K562 (cell line): ENCODE results near the gene ITPR1. TPM values are rescaled to one million over a fixed set of nuclear protein-coding genes. Genes with fewer than 3 reads are reported as not detected.

Experiments used
- ADNP ChIP-seq: fragments of 200-800 bp; sonication (Bioruptor generic); IDR thresholded peaks from 2 replicates; pipeline ENCODE4 v1.6.1; 2016; ENCODE audit warnings: missing genetic modification characterization, missing compliant biosample characterization
- ARNT ChIP-seq, 2 experiments: fragments of 450-650 bp; IDR thresholded peaks; 2 replicates each; pipeline ENCODE4 v1.6.1; 2016; ENCODE audit warnings: mild to moderate bottlenecking in 1 of 2
- ASH1L ChIP-seq: fragments of 450-650 bp; IDR thresholded peaks from 2 replicates; pipeline ENCODE4 v1.6.1; 2018; ENCODE audit warnings: borderline replicate concordance, mild to moderate bottlenecking, low read depth; ENCODE audit not compliant: partially characterized antibody
- ETV1 ChIP-seq: fragments of 450-650 bp; conservative IDR thresholded peaks from 2 replicates; pipeline ENCODE4 v1.6.1; 2016; ENCODE audit warnings: missing genetic modification characterization, control low read depth, low read depth, missing compliant biosample characterization
- HDGF ChIP-seq: fragments of 450-650 bp; IDR thresholded peaks from 2 replicates; pipeline ENCODE4 v1.6.1; 2016
- HSF4 ChIP-seq: fragments of 250-450 bp; sonication (Bioruptor Pico); IDR thresholded peaks from 2 replicates; pipeline ENCODE4 v2.1.2; 2022; ENCODE audit warnings: mild to moderate bottlenecking, moderate library complexity, borderline replicate concordance
- KLF6 ChIP-seq: fragments of 250-450 bp; sonication (Bioruptor Pico); IDR thresholded peaks from 2 replicates; pipeline ENCODE4 v1.4.0; 2020; ENCODE audit warnings: mild to moderate bottlenecking, moderate library complexity, borderline replicate concordance
- MBD1 ChIP-seq: fragments of 250-450 bp; sonication (Bioruptor Pico); IDR thresholded peaks from 2 replicates; pipeline ENCODE4 v1.8.0; 2022; ENCODE audit warnings: inconsistent platforms
- MTF1 ChIP-seq: fragments of 250-450 bp; sonication (Bioruptor Pico); IDR thresholded peaks from 2 replicates; pipeline ENCODE4 v1.9.0; 2021; ENCODE audit warnings: moderate library complexity, mild to moderate bottlenecking, inconsistent platforms, borderline replicate concordance
- NCOR1 ChIP-seq: fragments of 450-650 bp; IDR thresholded peaks from 2 replicates; pipeline ENCODE4 v1.6.1; 2016; ENCODE audit warnings: mild to moderate bottlenecking, moderate library complexity
- NELFE ChIP-seq: IDR thresholded peaks from 2 replicates; pipeline ENCODE4 v1.6.1; 2011; ENCODE audit warnings: mild to moderate bottlenecking; ENCODE audit not compliant: insufficient read depth, insufficient read length
- NEUROD1 ChIP-seq: fragments of 150-350 bp; IDR thresholded peaks from 2 replicates; pipeline ENCODE4 v1.6.1; 2014; ENCODE audit warnings: borderline replicate concordance, low read length, low read depth; ENCODE audit not compliant: partially characterized antibody
- NR4A1 ChIP-seq, 2 experiments: fragments of 250-450 bp in 1 of 2; fragments of 450-650 bp in 1 of 2; sonication (Bioruptor Pico) in 1 of 2; IDR thresholded peaks; 2 replicates each; pipeline versions ENCODE4 v1.4.0 to v1.6.1; 2016 to 2020; ENCODE audit warnings: mild to moderate bottlenecking in 2 of 2, missing compliant biosample characterization in 1 of 2, missing genetic modification characterization in 1 of 2, moderate library complexity in 1 of 2
- RBFOX2 ChIP-seq: fragments of 200-400 bp; formaldehyde crosslinking; IDR thresholded peaks from 2 replicates; pipeline ENCODE4 v1.6.1; 2017; ENCODE audit warnings: low read depth, mild to moderate bottlenecking, low read length, moderate library complexity
- SIN3A ChIP-seq, 2 experiments: fragments of 150-350 bp in 1 of 2; IDR thresholded peaks; 2 replicates each; pipeline ENCODE4 v1.6.1; 2011 to 2016; ENCODE audit warnings: borderline replicate concordance in 2 of 2, low read depth in 2 of 2, low read length in 2 of 2, mild to moderate bottlenecking in 2 of 2, moderate library complexity in 2 of 2; ENCODE audit not compliant: control insufficient read depth in 1 of 2
- SRSF3 ChIP-seq: fragments of 200-400 bp; formaldehyde crosslinking; IDR thresholded peaks from 2 replicates; pipeline ENCODE4 v1.6.1; 2016; ENCODE audit warnings: mild to moderate bottlenecking, low read length, moderate library complexity; ENCODE audit not compliant: insufficient read depth
- SRSF9 ChIP-seq: fragments of 200-400 bp; formaldehyde crosslinking; IDR thresholded peaks from 2 replicates; pipeline ENCODE4 v1.6.1; 2017; ENCODE audit warnings: low read depth, low read length, borderline replicate concordance
- XRCC4 ChIP-seq: IDR thresholded peaks from one replicate; pipeline ENCODE4 v1.6.1; 2011; ENCODE audit not compliant: insufficient read depth, insufficient read length; ENCODE audit errors: extremely low read depth
- ZBTB5 ChIP-seq: fragments of 450-650 bp; IDR thresholded peaks from 2 replicates; pipeline ENCODE4 v1.6.1; 2017; ENCODE audit warnings: antibody characterized with exemption
- ZKSCAN8 ChIP-seq: fragments of 200-800 bp; sonication (Bioruptor generic); IDR thresholded peaks from 2 replicates; pipeline ENCODE4 v1.6.1; 2016; ENCODE audit warnings: missing genetic modification characterization, missing compliant biosample characterization
- ZNF121 ChIP-seq: sonication (generic); formaldehyde crosslinking; conservative IDR thresholded peaks from 2 replicates; pipeline ENCODE4 v1.8.0; 2022; ENCODE audit warnings: missing genetic modification reagents
- ZNF282 ChIP-seq: sonication (generic); formaldehyde crosslinking; IDR thresholded peaks from 2 replicates; pipeline ENCODE4 v1.8.1; 2023; ENCODE audit warnings: missing genetic modification reagents
- ZNF717 ChIP-seq: fragments of 250-450 bp; sonication (Bioruptor Pico); IDR thresholded peaks from 2 replicates; pipeline ENCODE4 v1.5.0; 2021
- polyA plus RNA-seq, 8 experiments: library from polyadenylated mRNA; depleted of rRNA in 4 of 8; stranded (reverse) in 5 of 8; unstranded in 3 of 8; fragments of >200 nt; fragmentation: Nextera tagmentation in 2 of 8; fragmentation: Illumina TruSeq in 1 of 8; extraction: Ambion mirVana in 2 of 8; extraction: Trizol in 1 of 8; gene quantifications; 2 replicates each; pipeline versions ENCODE4 v1.2.1 to v1.2.3, GENCODE V29; 2011 to 2014; ENCODE audit warnings: inconsistent platforms in 1 of 8, missing spikeins in 1 of 8
- total RNA-seq, 7 experiments: library from RNA; depleted of rRNA in 6 of 7; stranded (reverse); fragments of >200 nt in 6 of 7; fragmentation: Illumina TruSeq in 2 of 7; extraction: Trizol in 2 of 7; gene quantifications; 2 replicates each; pipeline versions ENCODE4 v1.2.1 to v1.2.3, GENCODE V29; 2011 to 2021; ENCODE audit warnings: low replicate concordance in 1 of 7
- TF ChIP-seq, protein P1 (sequence below): fragments of 450-650 bp; formaldehyde crosslinking; IDR thresholded peaks from 2 replicates; pipeline ENCODE4 v1.4.0; 2022; ENCODE audit warnings: missing genetic modification characterization

The ITPR1 gene
- total and polyA plus RNA-seq, 9 of the 15 experiments (the other 6 are each of a cell fraction or from before 2014, with no cell fraction given): 22.4 to 40.0 (median 27.4) TPM

DNA sequence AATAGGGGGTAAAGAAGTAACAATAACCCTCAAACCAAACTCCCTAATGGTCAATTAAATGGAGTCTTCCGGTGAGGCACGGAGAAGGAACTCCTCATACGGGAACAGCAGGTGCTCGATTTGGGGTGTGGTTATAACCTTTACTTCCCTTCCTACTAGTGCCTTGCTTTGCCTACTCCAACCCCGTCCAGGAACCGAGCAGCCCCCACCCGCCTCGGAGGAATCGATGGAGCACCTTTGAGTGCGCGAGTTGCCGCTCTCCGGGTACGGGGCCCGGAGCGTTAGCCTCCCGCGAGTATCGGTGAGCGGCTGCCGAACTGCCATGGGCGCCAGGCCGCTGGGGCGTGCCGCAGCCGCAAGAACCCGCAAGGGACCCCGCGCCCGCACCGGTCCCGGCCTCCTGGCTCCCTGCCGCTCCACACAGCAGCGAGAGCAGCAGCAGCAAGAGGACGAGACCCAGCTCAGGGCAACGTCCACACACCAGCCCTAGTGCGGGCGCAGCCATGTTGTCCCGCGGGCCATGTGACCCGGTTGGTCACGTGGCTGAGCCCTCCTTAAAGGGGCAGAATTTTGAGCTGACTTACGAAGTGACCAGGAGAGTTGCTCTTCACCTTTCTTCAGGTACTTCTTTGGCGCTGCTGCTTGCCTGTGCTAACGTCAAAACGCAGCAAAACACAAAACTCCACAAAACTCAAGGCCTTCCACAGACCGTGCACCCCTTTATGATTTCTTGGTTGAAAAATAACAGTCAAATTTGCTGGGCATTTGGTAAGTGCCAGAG, 26.2 kb upstream of the ITPR1 start, which contains the start of gene SUMF1 (continued):
- TF ChIP-seq SRSF9: no peak
- no peak for TF ChIP-seq NCOR1
- no peak for TF ChIP-seq ZKSCAN8 (CRISPR knock-in tag)
- TF ChIP-seq SRSF3: no peak
- no peak; the same call in 1 of the 2 replicates for TF ChIP-seq ETV1 (tag)
- no peak for TF ChIP-seq NELFE
- no peak for TF ChIP-seq ZNF121
- TF ChIP-seq XRCC4: no peak
- peak; percentile 76 to 99; a peak in 3 of 4 replicates for TF ChIP-seq SIN3A (IDR thresholded peaks at IDR 0.05; ENCODE audit: borderline replicate concordance in 2 of 2, control insufficient read depth in 1 of 2, low read depth in 2 of 2, low read length in 2 of 2)
- TF ChIP-seq, protein P1, sequence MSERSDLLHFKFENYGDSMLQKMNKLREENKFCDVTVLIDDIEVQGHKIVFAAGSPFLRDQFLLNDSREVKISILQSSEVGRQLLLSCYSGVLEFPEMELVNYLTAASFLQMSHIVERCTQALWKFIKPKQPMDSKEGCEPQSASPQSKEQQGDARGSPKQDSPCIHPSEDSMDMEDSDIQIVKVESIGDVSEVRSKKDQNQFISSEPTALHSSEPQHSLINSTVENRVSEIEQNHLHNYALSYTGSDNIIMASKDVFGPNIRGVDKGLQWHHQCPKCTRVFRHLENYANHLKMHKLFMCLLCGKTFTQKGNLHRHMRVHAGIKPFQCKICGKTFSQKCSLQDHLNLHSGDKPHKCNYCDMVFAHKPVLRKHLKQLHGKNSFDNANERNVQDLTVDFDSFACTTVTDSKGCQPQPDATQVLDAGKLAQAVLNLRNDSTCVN (CRISPR knock-in tag): 0 out of 2 replicates have a peak, but pooled peaks have one; percentile 21
- no peak for TF ChIP-seq ZBTB5
- no peak for TF ChIP-seq MTF1 (CRISPR knock-in tag)
- peak; percentile 76 for TF ChIP-seq NEUROD1
- TF ChIP-seq ZNF717: no peak
- no peak for TF ChIP-seq HDGF
- TF ChIP-seq MBD1 (CRISPR knock-in tag): no peak
- 0 out of 4 replicates have a peak, but pooled peaks of 1 of the 2 experiments have one; percentile 39 for TF ChIP-seq ARNT (IDR thresholded peaks at IDR 0.05)
- TF ChIP-seq KLF6 (CRISPR knock-in tag): no peak
- no peak for TF ChIP-seq ADNP (tag)
- no peak for TF ChIP-seq ZNF282 (CRISPR knock-in tag)
- no peak for TF ChIP-seq HSF4 (CRISPR knock-in tag)
- TF ChIP-seq ASH1L: no peak
- peak; percentile 97 for TF ChIP-seq RBFOX2
- peak; percentile 85; the same call in 1 of the 2 replicates for TF ChIP-seq NR4A1 (CRISPR knock-in tag; IDR thresholded peaks at IDR 0.05)
- peak; percentile 63 for TF ChIP-seq NR4A1 (tag; IDR thresholded peaks at IDR 0.05)
